Ishikawa (cell line): ENCODE data around the gene NHLRC2.

Experiments
- CEBPB ChIP-seq: IDR thresholded peaks from 2 replicates; pipeline ENCODE4 v1.6.1; 2012
- CREB1 ChIP-seq: IDR thresholded peaks from 2 replicates; pipeline ENCODE4 v1.6.1; 2012; ENCODE audit warnings: low read depth
- EGR1 ChIP-seq: IDR thresholded peaks from 2 replicates; pipeline ENCODE4 v1.6.1; 2012
- EP300 ChIP-seq: IDR thresholded peaks from 2 replicates; pipeline ENCODE4 v1.6.1; 2012; ENCODE audit warnings: borderline replicate concordance
- FOXM1 ChIP-seq: IDR thresholded peaks from 2 replicates; pipeline ENCODE4 v1.6.1; 2012; ENCODE audit warnings: low read depth, borderline replicate concordance
- MAX ChIP-seq: IDR thresholded peaks from 2 replicates; pipeline ENCODE4 v1.6.1; 2012
- NFIC ChIP-seq: IDR thresholded peaks from 2 replicates; pipeline ENCODE4 v1.6.1; 2012
- RAD21 ChIP-seq: IDR thresholded peaks from 2 replicates; pipeline ENCODE4 v1.6.1; 2012; ENCODE audit warnings: low read depth
- REST ChIP-seq: IDR thresholded peaks from 2 replicates; pipeline ENCODE4 v1.6.1; 2012; ENCODE audit warnings: low read depth, mild to moderate bottlenecking
- TAF1 ChIP-seq: IDR thresholded peaks from 2 replicates; pipeline ENCODE4 v1.6.1; 2012; ENCODE audit warnings: low read depth, mild to moderate bottlenecking
- TCF12 ChIP-seq: IDR thresholded peaks from 2 replicates; pipeline ENCODE4 v1.6.1; 2012; ENCODE audit warnings: low read depth
- TEAD4 ChIP-seq: IDR thresholded peaks from 2 replicates; pipeline ENCODE4 v1.6.1; 2012
- YY1 ChIP-seq: IDR thresholded peaks from 2 replicates; pipeline ENCODE4 v1.6.1; 2012; ENCODE audit warnings: low read depth
- ZBTB7A ChIP-seq: IDR thresholded peaks from 2 replicates; pipeline ENCODE4 v1.6.1; 2012; ENCODE audit warnings: low read depth

- TF ChIP-seq FOXM1 (no peak), ZBTB7A (no peak), REST (no peak), TCF12 (no peak), YY1 (no peak), EP300 (no peak), CREB1 (no peak), TAF1 (no peak), EGR1 (no peak), CEBPB (no peak), MAX (no peak), TEAD4 (no peak), RAD21 (no peak), NFIC (no peak)
These were observed 75.1 kb downstream of the NHLRC2 start for GRCh38 chr10:113929522-113929921.
